Osteoblast (primary cell): ENCODE data around the gene C12orf56. TPM values are rescaled to one million over a fixed set of nuclear protein-coding genes. Genes with fewer than 3 reads are reported as not detected.
A peak's percentile ranks its signal among the peaks of the same experiment; 100 is the strongest.

Source experiments
- DNase-seq: peaks from one replicate; pipeline ENCODE4 v3.0.0; 2011; ENCODE audit warnings: low spot score, mixed read lengths; ENCODE audit not compliant: insufficient read length; ENCODE audit errors: missing footprints
- H2AFZ ChIP-seq: 2 replicates; pipeline ENCODE4 v1.6.0; 2011; ENCODE audit warnings: mild to moderate bottlenecking, low read length
- H3K27ac ChIP-seq: 2 replicates; pipeline ENCODE4 v1.5.1; 2011; ENCODE audit warnings: mild to moderate bottlenecking, low read depth, low read length, moderate library complexity
- H3K27me3 ChIP-seq: 2 replicates; pipeline ENCODE4 v1.6.0; 2012; ENCODE audit warnings: mild to moderate bottlenecking, control low read depth, inconsistent platforms, low read length, moderate library complexity; ENCODE audit not compliant: insufficient read depth
- H3K36me3 ChIP-seq: 2 replicates; pipeline ENCODE4 v1.5.1; 2011; ENCODE audit warnings: mild to moderate bottlenecking, low read length, control low read depth, moderate library complexity; ENCODE audit not compliant: insufficient read depth
- H3K4me1 ChIP-seq: 2 replicates; pipeline ENCODE4 v1.5.1; 2011; ENCODE audit warnings: mild to moderate bottlenecking, low read length, control low read depth, moderate library complexity; ENCODE audit not compliant: insufficient read depth
- H3K4me2 ChIP-seq: 2 replicates; pipeline ENCODE4 v1.6.0; 2011; ENCODE audit warnings: mild to moderate bottlenecking, low read length; ENCODE audit not compliant: insufficient read depth
- H3K4me3 ChIP-seq: fragments of 200-600 bp; sonication (generic); 3 replicates; pipeline ENCODE4 v1.5.1; 2012; ENCODE audit warnings: mild to moderate bottlenecking, low read length, inconsistent platforms; ENCODE audit not compliant: insufficient read depth
- H3K79me2 ChIP-seq: 2 replicates; pipeline ENCODE4 v1.6.0; 2012; ENCODE audit warnings: mild to moderate bottlenecking, low read length, control low read depth, inconsistent platforms; ENCODE audit not compliant: insufficient read depth
- H3K9me3 ChIP-seq: 2 replicates; pipeline ENCODE4 v1.5.1; 2011; ENCODE audit warnings: low read depth, low read length, control low read depth
- H4K20me1 ChIP-seq: 2 replicates; pipeline ENCODE4 v1.6.0; 2012; ENCODE audit warnings: mild to moderate bottlenecking, low read length, control low read depth; ENCODE audit not compliant: insufficient read depth
- CTCF ChIP-seq: IDR thresholded peaks from 2 replicates; pipeline ENCODE4 v1.5.1; 2011; ENCODE audit warnings: mild to moderate bottlenecking, low read depth, low read length, moderate library complexity; ENCODE audit errors: extremely low read depth
- total RNA-seq: library from RNA; depleted of rRNA; stranded (reverse); fragments of >200 nt; gene quantifications from 2 replicates; pipeline ENCODE4 v1.2.3, GENCODE V29; 2012

The C12orf56 gene
- total RNA-seq, 1 donor = 0.36 TPM

GRCh38 chr12:64252681-64253080 lies 137.9 kb downstream of the C12orf56 start:
- H3K79me2 ChIP-seq = no peaks in the 10 kb centered on the region
- H3K36me3 ChIP-seq = no peaks in the 10 kb centered on the region
- no peak for TF ChIP-seq CTCF
- H3K27ac ChIP-seq = peak overlapping the region; percentile 74
- H4K20me1 ChIP-seq = no peaks in the 10 kb centered on the region
- peak overlapping the region; percentile 67 for H2AFZ ChIP-seq
- no peak for DNase-seq
- H3K4me2 ChIP-seq = peak overlapping the region; percentile 45
- H3K27me3 ChIP-seq = no peaks in the 10 kb centered on the region
- no peak overlapping the region for H3K4me3 ChIP-seq
- H3K9me3 ChIP-seq = no peaks in the 10 kb centered on the region
- peaks cover 12% of the 10 kb centered on the region for H3K4me1 ChIP-seq

GRCh38 chr12:64243809-64244208 lies 146.7 kb downstream of the C12orf56 start:
- no peak for DNase-seq
- Histone ChIP-seq H3K9me3 (no peaks in the 10 kb centered on the region), H3K4me3 (no peak overlapping the region), H3K36me3 (no peaks in the 10 kb centered on the region), H3K79me2 (no peaks in the 10 kb centered on the region), H4K20me1 (no peaks in the 10 kb centered on the region), H3K4me2 (no peak overlapping the region), H3K4me1 (no peaks in the 10 kb centered on the region), H3K27me3 (no peaks in the 10 kb centered on the region), H3K27ac (no peak overlapping the region), H2AFZ (no peak overlapping the region)
- TF ChIP-seq CTCF = no peak

GRCh38 chr12:64240781-64241180 lies 149.8 kb downstream of the C12orf56 start:
- no peaks in the 10 kb centered on the region for H3K9me3 ChIP-seq
- H2AFZ ChIP-seq = no peak overlapping the region
- TF ChIP-seq CTCF = no peak

DNA sequence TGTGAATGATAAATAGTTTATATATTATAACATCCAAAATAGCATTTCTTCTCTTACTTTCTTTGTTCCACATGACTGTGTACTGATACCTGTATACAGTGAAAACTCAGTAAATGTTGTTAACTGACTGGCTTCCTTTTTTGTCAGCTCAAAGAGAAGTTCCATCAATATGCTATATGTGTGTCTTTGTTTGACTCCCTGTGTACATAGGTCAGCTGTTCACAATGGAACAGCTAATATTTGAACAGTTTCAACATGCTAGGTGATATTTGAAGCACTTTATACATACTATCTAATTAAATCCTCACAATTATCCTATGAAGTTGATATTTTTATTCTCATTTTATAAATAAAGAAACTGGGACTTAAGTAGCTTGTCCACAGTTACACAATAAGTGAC lies 153.2 kb downstream of the C12orf56 start:
- Histone ChIP-seq H3K27ac (no peak overlapping the region), H3K4me3 (no peak overlapping the region), H3K9me3 (no peaks in the 10 kb centered on the region), H3K4me1 (peaks cover 2% of the 10 kb centered on the region), H3K4me2 (no peak overlapping the region), H4K20me1 (no peaks in the 10 kb centered on the region), H3K79me2 (no peaks in the 10 kb centered on the region), H3K27me3 (no peaks in the 10 kb centered on the region), H2AFZ (no peak overlapping the region), H3K36me3 (no peaks in the 10 kb centered on the region)
- no peak for TF ChIP-seq CTCF
- no peak for DNase-seq

More at GRCh38 chr12:64240781-64241180, 149.8 kb downstream of the C12orf56 start:
- no peak for DNase-seq
- no peak overlapping the region for H3K4me2 ChIP-seq
- no peaks in the 10 kb centered on the region for H3K36me3 ChIP-seq
- H3K4me1 ChIP-seq = no peaks in the 10 kb centered on the region
- H3K4me3 ChIP-seq = no peak overlapping the region
- H3K27me3 ChIP-seq = no peaks in the 10 kb centered on the region
- no peaks in the 10 kb centered on the region for H4K20me1 ChIP-seq
- no peak overlapping the region for H3K27ac ChIP-seq
- H3K79me2 ChIP-seq = no peaks in the 10 kb centered on the region
